B cell (primary cell): ENCODE data around the gene HSPB9.
"Not testable (repeated sequence)": the region's sequence is repeated elsewhere in the genome, so short reads cannot be mapped to it uniquely, and the experiment has no call there.

ENCODE experiments used
- EZH2 ChIP-seq: IDR thresholded peaks from 2 replicates; pipeline ENCODE4 v1.6.1; 2012; ENCODE audit warnings: borderline replicate concordance, low read depth, mild to moderate bottlenecking, moderate library complexity, low read length; ENCODE audit not compliant: insufficient read depth, poor library complexity, severe bottlenecking
- TF ChIP-seq, protein P1 (sequence below): fragments of 200-600 bp; IDR thresholded peaks from one replicate; pipeline ENCODE4 v1.8.0; 2022; ENCODE audit warnings: antibody characterized with exemption, mild to moderate bottlenecking

GRCh38 chr17:42140690-42141089 lies 18.1 kb downstream of the HSPB9 start:
- TF ChIP-seq, protein P1, sequence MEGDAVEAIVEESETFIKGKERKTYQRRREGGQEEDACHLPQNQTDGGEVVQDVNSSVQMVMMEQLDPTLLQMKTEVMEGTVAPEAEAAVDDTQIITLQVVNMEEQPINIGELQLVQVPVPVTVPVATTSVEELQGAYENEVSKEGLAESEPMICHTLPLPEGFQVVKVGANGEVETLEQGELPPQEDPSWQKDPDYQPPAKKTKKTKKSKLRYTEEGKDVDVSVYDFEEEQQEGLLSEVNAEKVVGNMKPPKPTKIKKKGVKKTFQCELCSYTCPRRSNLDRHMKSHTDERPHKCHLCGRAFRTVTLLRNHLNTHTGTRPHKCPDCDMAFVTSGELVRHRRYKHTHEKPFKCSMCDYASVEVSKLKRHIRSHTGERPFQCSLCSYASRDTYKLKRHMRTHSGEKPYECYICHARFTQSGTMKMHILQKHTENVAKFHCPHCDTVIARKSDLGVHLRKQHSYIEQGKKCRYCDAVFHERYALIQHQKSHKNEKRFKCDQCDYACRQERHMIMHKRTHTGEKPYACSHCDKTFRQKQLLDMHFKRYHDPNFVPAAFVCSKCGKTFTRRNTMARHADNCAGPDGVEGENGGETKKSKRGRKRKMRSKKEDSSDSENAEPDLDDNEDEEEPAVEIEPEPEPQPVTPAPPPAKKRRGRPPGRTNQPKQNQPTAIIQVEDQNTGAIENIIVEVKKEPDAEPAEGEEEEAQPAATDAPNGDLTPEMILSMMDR, result not testable (repeated sequence)
- not testable (repeated sequence) for TF ChIP-seq EZH2
